Amniotic epithelial cell (primary cell): ENCODE results near the gene CFAP65.

Experiments used
- DNase-seq: peaks from one replicate; pipeline ENCODE4 v3.0.0-alpha.2; 2010; ENCODE audit warnings: low read depth

Gene CFAP65

GRCh38 chr2:218990612-218991011 is 50.7 kb downstream of the CFAP65 start:
- DNase-seq = no peak

GRCh38 chr2:218990052-218990451 is 51.3 kb downstream of the CFAP65 start:
- DNase-seq = no peak

- no peak for DNase-seq
Measured at GRCh38 chr2:218988650-218989049, 52.7 kb downstream of the CFAP65 start.

DNA sequence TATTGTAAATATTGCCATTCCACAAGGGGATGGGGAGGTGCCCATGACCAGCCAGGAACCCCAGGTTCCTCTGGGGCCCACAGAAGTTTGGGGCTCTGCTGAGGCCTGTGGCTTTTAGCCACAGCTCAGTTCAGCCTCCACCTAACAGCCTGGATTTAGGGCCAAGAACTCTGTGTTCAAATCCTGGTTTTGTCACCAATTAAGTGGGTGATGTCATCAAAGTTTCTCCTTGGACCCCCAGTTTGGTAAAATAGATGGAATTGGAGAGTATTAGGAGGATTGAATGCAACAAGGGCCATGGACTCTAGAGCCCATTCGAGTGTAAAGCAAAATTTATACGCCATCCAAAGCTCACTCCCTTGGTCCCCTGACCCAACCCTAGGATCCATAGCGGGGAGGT is 53.2 kb downstream of the CFAP65 start:
- DNase-seq = no peak

GRCh38 chr2:218986148-218986761 is 55.1 kb downstream of the CFAP65 start:
- DNase-seq = no peak

DNA sequence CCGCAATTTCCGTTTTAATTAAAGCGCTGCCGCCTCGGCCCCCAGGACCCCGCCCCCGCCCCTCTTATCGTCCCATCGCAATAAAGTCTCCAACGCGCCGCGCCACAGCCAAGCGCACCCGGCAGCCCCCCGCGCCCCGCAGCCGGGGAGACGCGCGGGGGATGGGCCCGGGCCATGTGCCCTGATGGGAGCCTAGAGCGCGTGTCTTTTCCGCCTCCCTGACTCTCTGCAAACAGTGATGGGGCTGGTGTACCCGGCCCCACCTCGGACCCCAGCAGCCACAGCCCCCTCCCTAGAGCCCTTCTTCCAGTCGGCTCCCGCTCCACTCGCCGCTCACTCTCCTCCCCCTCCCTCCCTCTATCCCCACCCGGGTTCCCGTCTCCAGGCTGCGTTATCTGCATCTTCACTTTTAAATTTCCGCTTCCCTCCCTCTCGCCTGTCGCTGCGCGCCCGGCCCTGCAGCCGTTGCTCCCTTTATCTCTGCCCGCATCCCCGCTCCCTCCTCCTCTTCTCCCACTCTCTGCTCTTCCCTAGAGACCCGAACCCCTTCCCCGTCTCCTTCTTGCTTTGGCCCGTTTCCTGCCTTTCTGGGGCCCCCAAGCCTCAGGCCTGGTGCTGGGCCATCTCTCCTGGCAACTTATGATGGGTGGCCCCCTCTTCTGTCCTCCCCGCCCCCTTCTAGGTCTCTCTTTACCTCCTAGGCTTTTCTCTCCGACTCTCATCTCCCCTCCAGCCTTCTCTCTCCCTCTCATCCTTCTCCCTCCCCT is 55.8 kb downstream of the CFAP65 start:
- DNase-seq = no peak

- DNase-seq = no peak
Measured at GRCh38 chr2:218985021-218985324, 56.3 kb downstream of the CFAP65 start, which contains the start of gene FEV. Gene FEV (minus strand): TSS chr2:218985184. CDS start chr2:218985075, 109 bp downstream.

GRCh38 chr2:218984239-218985020 is 56.9 kb downstream of the CFAP65 start:
- no peak for DNase-seq

DNA sequence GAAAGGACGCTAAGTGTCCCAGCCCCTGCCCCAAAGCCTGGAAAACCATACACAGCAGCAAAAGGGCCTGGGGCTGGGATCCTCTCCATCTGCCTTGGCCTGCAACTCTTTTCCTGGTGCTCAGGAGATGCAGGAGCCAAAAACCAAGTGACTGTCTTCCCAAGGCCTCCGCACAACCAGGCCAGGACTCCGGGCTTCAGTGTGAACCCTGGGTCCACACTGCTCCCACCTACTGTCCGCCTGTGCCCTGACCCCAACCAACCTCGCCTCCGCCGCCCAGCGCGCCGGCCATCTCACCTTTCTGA is 57.4 kb downstream of the CFAP65 start:
- DNase-seq = no peak

GRCh38 chr2:218983263-218983933 is 57.9 kb downstream of the CFAP65 start:
- no peak for DNase-seq

- no peak for DNase-seq
Measured at GRCh38 chr2:218982586-218983262, 58.6 kb downstream of the CFAP65 start.

- peak; percentile 9 for DNase-seq
Measured at GRCh38 chr2:218981881-218982585, 59.3 kb downstream of the CFAP65 start.

DNA sequence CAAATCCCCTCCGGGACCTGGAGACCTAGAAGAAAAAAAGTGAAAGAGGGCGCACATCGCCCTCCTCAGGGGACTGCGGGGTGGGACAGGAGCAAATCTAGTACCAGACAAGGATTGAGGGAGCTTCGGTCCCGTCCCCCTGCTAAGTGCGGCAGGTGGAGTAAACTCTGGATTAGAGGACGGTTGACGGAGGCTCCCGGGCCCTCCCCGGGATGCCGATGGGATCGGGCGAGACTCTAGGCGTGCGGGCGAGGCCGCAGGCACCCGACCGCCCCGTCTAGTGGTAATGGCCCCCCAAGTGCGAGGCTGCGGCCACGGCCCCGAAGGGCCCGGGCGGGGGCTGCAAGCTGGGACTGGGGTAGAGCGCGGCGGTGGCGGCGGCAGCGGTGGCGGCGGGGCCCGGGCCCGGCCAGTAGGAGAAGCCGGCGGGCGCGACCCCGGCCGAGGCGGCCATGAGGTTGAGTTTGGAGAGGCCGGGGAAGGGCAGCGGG is 59.9 kb downstream of the CFAP65 start:
- no peak for DNase-seq

- DNase-seq = no peak
Measured at GRCh38 chr2:218980735-218981389, 60.5 kb downstream of the CFAP65 start.

DNA sequence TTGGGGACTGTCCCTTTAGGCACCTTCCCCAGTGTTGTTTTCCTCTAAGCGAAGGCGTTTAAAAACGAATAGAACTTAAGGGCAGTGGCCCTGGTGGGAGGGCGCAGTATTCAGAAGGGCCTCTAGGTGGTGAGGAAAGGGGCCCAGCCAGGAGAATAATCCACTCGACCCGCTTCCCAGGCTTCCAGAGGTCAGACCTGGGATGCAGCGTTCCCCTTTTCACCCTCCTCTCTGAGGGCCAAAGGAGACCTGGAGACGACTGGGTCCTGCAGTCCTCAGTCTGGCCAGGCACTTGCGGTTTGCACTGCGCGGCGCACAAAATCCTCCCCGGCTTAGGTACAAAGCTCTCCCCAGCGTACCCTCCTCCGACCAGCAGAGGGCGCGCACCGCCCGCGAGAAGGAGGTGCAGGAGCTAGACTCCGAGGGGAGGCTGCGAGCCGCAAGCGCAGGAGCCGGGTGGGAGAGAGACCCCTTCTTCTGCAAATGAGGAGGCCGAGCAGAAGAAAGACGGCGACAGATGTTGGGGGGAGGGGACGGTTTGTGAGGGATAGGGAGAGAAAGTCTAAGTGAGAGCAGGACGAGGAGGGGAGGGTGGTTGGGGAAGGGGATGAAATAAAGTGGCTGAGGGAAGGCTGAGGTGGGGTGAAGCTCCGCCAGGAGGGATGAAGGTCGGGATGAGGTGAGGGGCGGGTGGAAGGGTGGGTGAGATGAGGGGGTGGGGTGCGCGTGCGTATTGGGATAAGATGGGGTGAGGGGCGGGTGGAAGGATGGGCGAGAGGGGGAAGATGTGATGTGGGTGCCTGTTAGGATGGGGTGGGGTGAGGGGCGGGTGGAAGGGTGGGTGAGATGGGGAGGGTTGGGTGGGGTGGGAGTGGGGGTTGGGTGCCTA is 61.2 kb downstream of the CFAP65 start:
- DNase-seq = peak; percentile 60

DNA sequence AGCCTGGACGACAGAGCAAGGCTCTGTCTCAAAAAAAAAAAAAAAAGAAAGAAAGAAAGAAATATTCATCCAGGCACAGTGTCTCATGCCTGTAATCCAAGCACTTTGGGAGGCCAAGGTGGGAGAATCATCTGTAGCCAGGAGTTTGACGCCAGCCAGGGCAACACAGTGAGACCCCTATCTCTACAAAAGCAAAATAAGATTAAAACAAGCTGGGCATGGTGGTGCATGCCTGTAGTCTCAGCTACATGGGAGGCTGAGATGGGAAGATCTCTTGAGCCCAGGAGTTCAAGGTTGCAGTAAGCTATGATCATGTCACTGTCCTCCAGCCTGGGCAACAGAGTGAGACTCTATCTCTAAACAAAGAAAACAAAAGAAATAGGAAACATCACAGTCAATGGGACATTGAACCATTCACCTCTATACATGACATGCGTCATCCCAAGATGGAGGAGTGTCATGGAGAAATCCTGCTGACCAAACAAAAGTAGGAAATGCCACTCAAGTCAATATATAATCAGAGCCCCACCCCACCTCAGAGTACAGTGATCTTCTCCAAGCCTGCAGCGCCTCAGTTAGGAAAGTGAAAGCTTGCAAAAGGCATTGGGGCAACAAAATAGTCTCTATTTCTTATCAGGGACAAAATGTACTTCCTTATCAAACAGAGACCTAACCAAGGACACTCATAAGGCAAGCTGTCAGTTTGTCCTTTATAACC is 66.1 kb downstream of the CFAP65 start:
- no peak for DNase-seq

- no peak for DNase-seq
Measured at GRCh38 chr2:218970894-218971293, 70.4 kb downstream of the CFAP65 start.

DNA sequence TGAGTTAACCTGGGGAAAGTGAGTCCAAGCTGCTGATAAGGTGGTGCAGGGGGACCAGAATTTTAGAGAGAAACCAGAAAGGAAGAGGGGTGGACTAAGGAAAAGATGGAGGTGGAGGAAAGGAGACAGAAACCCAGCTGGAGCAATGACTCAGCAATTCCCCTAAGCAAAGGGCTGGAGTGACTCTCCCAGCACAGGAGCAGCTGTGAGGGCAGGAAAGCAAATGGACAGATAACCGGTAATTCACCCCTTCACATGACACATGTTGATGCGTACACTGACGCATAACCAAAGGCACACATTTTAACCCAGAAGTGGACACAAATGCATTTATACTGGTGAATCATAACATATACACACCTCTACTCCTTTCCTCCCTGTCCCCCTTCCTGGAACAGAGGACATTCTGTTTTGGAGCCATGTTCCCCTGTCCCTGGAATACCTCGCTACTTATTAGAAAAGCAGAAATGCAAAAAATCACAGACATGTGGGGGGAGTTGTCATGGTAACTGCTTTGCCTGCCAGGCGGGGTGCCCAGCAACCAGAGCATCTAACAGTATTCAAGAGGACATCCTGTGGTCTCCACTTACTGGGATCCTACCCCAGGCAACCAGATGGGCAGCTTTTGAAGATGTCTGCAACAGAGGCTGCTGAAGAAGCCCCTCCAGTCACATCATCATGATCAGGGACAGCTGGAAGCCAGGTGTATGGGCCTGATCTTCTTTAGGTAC is 77.1 kb downstream of the CFAP65 start:
- DNase-seq = peak; percentile 74
